ENCODE measurements around the gene R3HDM4. TPM values are rescaled to one million over a fixed set of nuclear protein-coding genes. Genes with fewer than 3 reads are reported as not detected.

The R3HDM4 gene
- total RNA-seq, 1 donor from 2014 or later, result 57.9 TPM

DNA sequence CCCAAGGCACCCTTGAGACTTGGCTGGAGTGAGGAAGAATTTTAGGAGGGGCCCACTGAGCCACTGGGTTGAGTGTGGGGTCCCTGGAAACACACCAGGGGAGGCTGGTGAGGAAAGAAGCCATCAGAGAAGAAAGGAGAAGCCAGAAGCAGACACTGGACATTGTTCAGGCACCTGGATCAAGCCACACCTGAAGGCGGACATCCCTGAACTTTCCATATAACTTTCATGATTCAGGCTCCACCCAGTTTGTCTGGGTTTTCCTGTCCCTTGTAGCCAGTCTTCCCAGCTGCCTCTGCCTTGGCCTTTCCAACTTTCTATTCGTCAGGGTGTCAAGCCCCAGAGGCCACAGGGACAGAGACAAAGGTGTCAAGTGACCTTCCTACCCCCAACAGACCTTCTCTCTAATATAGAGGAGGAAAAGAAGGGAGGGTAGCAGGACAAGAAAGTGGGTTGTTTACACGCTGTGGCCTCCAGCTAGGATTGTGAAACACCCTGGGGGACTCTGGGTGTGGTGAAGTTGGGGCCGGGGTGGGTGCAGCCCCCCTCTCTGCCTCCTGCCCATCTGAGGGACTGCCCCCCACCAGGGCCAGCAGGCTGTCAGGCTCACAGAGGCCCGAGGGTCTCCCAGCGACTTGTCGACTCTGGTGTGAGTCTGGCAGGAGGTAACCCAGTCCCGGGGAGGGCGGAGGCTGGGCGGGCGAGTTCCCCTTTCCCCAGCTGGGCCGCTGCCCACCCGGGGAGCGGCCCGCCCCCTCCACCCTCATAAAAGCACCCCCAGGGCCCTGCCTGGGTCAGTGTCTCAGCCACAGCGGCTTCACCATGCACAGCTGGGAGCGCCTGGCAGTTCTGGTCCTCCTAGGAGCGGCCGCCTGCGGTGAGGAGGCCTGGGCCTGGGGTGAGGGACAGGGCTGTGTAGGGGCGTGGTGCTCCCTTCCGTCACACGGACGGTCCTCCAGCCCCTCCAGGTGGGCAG, 53.9 kb downstream of the R3HDM4 start, which contains the start of gene CFD:
Gene CFD, plus strand, starts transcription at position 797 of the 976 bp plus-strand sequence. Its CDS starts 26 bp downstream, at position 823.
- TF ChIP-seq, protein P1, sequence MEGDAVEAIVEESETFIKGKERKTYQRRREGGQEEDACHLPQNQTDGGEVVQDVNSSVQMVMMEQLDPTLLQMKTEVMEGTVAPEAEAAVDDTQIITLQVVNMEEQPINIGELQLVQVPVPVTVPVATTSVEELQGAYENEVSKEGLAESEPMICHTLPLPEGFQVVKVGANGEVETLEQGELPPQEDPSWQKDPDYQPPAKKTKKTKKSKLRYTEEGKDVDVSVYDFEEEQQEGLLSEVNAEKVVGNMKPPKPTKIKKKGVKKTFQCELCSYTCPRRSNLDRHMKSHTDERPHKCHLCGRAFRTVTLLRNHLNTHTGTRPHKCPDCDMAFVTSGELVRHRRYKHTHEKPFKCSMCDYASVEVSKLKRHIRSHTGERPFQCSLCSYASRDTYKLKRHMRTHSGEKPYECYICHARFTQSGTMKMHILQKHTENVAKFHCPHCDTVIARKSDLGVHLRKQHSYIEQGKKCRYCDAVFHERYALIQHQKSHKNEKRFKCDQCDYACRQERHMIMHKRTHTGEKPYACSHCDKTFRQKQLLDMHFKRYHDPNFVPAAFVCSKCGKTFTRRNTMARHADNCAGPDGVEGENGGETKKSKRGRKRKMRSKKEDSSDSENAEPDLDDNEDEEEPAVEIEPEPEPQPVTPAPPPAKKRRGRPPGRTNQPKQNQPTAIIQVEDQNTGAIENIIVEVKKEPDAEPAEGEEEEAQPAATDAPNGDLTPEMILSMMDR (IDR thresholded peaks at IDR 0.05; ENCODE audit: insufficient read depth, low read depth, low read length), result no peak
- TF ChIP-seq EZH2 (IDR thresholded peaks at IDR 0.05; ENCODE audit: insufficient read depth, low read length), result peak; percentile 19
- DNase-seq (ENCODE audit: low read depth) (no peak), FAIRE-seq (no peak)
- Histone ChIP-seq H2AFZ (ENCODE audit: low read depth, low read length) (peak within 1 kb of the TSS; percentile 47), H3K36me3 (ENCODE audit: insufficient read depth, low read length) (no peaks in the 10 kb centered on the region), H3K27ac (ENCODE audit: low read depth, low read length) (no peak within 1 kb of the TSS), H3K4me3 (ENCODE audit: insufficient read depth, low read depth, low read length) (peak within 1 kb of the TSS; percentile 10), H3K9ac (ENCODE audit: low read length) (no peak within 1 kb of the TSS), H3K27me3 (ENCODE audit: insufficient read depth, low read length) (peaks cover 3% of the 10 kb centered on the region), H3K4me1 (ENCODE audit: insufficient read depth, low read length) (no peaks in the 10 kb centered on the region), H3K9me3 (ENCODE audit: insufficient read depth, low read depth, low read length) (no peaks in the 10 kb centered on the region), H4K20me1 (ENCODE audit: insufficient read depth, low read length) (peaks cover 3% of the 10 kb centered on the region), H3K79me2 (ENCODE audit: insufficient read depth, low read length) (no peaks in the 10 kb centered on the region), H3K4me2 (ENCODE audit: low read length) (peak within 1 kb of the TSS; percentile 60)
- Mint-ChIP-seq H3K27me3 (ENCODE audit: low read depth, unreplicated experiment) (peaks cover 13% of the 10 kb centered on the region), H3K27ac (ENCODE audit: unreplicated experiment) (no peak within 1 kb of the TSS), H3K4me1 (ENCODE audit: low read depth, unreplicated experiment) (no peaks in the 10 kb centered on the region), H3K4me3 (ENCODE audit: unreplicated experiment) (peak within 1 kb of the TSS; percentile 34), H3K9me3 (ENCODE audit: unreplicated experiment) (no peaks in the 10 kb centered on the region), H3K36me3 (ENCODE audit: low read depth, unreplicated experiment) (no peaks in the 10 kb centered on the region)

DNA sequence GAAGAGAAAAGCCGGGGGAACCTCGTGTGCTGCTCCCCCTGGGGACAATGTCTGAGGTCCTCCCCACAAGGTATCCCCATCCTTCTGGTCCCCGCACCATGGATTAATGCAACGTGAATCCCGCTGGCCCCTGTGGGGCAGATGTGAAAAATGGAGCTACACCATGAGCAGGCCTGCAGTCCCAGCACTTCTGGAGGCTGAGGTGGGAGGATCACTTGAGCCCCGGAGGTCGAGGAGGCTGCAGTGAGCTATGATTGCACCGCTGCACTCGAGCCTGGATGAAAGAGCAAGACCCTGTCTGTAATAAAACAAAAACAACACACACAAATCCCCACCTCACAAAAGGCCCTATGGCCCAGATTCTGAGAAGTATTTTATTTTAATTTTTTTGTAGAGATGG, 54.7 kb downstream of the R3HDM4 start:
- H3K27ac Mint-ChIP-seq (ENCODE audit: unreplicated experiment), result no peak overlapping the region

More for the DNA sequence above, 54.7 kb downstream of the R3HDM4 start:
- Histone ChIP-seq H3K27ac (ENCODE audit: low read depth, low read length) (no peak overlapping the region), H3K27me3 (ENCODE audit: insufficient read depth, low read length) (peaks cover 3% of the 10 kb centered on the region), H3K36me3 (ENCODE audit: insufficient read depth, low read length) (no peaks in the 10 kb centered on the region), H2AFZ (ENCODE audit: low read depth, low read length) (no peak overlapping the region), H3K79me2 (ENCODE audit: insufficient read depth, low read length) (no peaks in the 10 kb centered on the region), H4K20me1 (ENCODE audit: insufficient read depth, low read length) (peaks cover under 1% of the 10 kb centered on the region), H3K9me3 (ENCODE audit: insufficient read depth, low read depth, low read length) (no peaks in the 10 kb centered on the region), H3K9ac (ENCODE audit: low read length) (no peak overlapping the region), H3K4me1 (ENCODE audit: insufficient read depth, low read length) (no peaks in the 10 kb centered on the region), H3K4me3 (ENCODE audit: insufficient read depth, low read depth, low read length) (no peak overlapping the region), H3K4me2 (ENCODE audit: low read length) (no peak overlapping the region)
- FAIRE-seq, result no peak
- Mint-ChIP-seq H3K4me1 (ENCODE audit: low read depth, unreplicated experiment) (no peaks in the 10 kb centered on the region), H3K36me3 (ENCODE audit: low read depth, unreplicated experiment) (no peaks in the 10 kb centered on the region), H3K27me3 (ENCODE audit: low read depth, unreplicated experiment) (peaks cover 13% of the 10 kb centered on the region), H3K9me3 (ENCODE audit: unreplicated experiment) (no peaks in the 10 kb centered on the region), H3K4me3 (ENCODE audit: unreplicated experiment) (no peak overlapping the region)
- no peak for DNase-seq (ENCODE audit: low read depth)
- no peak for TF ChIP-seq EZH2 (IDR thresholded peaks at IDR 0.05; ENCODE audit: insufficient read depth, low read length)
- TF ChIP-seq, protein P1 (IDR thresholded peaks at IDR 0.05; ENCODE audit: insufficient read depth, low read depth, low read length), result no peak
